Stimulated activated CD8-positive, alpha-beta memory T cell treated with anti-CD3 and anti-CD28 coated beads, Interleukin-15, amount 100 ng/mL, for 24 hours (primary cell): ENCODE data around the gene TM2D1.

Experiments
- DNase-seq: peaks from one replicate; pipeline ENCODE4 v3.0.0-alpha.2; 2020; ENCODE audit warnings: low read depth

TM2D1 gene

DNA sequence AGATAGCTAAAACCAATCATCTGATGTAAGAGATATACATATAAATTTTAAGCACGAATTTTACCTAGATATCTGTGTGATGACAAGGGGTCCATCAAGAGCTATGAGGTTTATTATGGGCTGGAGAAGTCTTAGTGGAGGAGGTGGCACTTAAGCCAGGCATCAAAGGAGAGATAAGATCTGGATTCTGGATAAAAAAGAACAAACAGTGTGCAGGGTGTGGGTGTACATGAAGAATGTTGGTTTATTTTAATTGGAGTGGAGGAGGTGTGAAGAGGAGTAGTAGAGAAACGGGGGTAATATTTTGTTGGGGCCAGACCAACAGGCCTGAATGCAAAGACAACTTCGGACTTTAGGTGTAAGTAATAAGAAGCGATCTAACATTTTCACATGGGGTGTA, 80.6 kb downstream of the TM2D1 start:
- DNase-seq = no peak

DNA sequence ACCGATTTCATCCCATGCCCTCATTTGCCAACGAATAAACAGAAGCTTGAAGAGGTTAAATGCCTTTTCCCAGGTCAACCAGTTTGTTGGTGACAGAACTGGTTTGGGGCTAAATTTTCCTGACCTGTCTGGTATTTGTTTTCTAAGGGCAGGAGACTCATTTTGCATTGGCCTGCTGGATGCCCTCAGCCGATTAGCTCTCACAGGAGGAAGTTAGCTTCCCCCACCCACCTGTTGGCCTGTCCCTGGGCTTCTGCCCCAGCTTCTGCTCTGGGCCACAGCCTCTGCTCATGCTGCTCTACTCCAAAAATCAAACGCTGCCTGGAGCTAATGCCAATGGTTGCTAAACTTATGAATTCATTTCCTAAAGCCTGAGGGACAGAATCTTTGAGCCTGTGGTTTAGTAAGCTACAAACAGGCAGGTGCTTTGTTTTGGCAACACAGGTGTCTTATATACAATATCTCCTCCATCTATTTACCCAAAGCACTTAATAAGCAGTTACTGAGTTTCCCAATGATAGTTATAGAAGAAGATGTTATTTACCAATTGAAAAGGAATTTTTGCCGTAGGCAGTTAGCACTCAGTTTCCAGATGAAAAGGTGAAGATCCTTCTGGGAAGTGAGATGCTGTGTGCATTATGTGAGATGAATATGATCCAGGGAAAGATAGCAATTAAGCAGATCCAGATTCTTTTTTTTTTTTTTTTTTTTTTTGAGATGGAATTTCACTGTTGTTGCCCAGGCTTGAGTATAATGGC, 82.3 kb downstream of the TM2D1 start:
- DNase-seq = no peak

DNA sequence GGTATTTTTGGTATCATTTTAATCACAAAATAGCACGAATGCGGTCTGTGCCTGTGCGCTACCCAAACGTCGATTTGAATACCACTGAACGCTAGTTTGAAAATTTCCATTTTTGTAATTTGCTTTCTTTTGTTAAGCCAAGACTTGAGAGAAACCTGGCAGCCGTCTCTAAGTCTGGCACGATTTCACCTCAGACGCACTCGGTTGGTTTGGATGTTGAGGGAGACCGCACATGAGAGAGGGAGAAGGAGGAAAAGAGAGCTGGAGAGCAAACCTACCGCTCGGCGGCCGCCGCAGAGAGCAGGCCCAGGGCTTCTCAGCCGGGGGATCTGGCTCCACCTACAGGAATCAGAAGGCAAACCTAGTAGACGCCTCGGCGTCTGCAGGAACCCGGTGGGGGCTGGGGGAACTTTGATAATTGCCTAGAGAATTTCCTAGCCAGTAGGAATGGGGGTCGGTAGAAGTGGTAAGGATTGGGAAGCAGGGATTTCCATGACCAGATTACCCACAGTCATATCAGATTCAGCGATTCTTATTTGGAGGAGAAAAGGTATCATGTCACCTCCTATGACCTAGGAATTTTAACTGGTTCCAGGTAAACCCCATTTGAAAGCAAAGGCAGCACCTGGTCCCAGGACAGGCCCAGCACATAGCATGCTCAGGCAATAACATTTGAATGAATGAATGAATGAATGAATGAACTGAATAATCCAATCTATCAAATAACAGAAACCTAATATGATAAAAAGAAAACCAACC, 83.2 kb downstream of the TM2D1 start:
- DNase-seq = peak; percentile 26

DNA sequence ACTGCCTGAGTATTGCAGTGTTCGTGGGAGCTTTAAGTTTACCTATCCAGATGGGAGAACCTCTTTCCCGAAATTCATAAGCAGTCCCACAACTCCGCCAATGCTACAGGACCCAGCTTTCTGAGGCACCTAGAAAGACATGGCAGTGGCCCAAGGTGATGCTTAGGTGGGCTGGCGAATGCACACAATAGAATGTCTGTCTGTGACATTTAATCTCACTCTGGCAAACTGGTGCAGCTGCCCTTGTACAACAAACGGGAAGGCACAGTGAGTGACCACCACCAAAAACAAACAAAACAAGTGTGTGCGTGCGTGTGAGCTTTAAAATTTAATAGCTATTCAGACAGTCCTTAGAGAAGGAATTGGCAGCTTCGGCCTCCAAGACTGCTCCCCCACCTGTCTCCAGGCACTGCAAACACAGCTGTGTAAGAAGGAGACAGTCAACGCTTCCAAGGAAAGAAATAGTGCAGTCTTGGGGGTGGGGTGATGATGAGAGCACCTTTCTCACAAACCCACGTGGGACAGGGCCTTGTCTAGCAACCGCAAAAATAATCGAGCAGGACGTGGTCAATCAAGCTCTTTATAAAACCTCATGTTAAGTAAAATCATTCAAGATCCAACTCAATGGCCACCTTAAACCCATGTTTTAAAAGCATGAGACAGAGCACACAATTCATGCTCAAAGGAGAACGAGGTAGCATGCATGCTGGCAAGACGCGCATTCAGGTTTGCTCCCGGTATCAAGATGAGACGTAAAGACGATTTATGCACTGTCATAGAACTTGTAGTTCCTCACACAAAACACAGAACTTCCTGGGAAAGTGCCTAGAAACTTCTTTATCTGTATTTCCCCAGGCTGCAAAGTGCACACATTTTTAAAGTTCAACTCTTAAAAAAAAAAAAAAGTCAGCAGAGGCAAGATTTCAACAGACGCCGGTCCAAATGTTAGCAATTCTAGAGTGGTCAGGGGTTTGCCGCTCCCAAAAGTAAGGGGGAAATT, 84.1 kb downstream of the TM2D1 start:
- no peak for DNase-seq

DNA sequence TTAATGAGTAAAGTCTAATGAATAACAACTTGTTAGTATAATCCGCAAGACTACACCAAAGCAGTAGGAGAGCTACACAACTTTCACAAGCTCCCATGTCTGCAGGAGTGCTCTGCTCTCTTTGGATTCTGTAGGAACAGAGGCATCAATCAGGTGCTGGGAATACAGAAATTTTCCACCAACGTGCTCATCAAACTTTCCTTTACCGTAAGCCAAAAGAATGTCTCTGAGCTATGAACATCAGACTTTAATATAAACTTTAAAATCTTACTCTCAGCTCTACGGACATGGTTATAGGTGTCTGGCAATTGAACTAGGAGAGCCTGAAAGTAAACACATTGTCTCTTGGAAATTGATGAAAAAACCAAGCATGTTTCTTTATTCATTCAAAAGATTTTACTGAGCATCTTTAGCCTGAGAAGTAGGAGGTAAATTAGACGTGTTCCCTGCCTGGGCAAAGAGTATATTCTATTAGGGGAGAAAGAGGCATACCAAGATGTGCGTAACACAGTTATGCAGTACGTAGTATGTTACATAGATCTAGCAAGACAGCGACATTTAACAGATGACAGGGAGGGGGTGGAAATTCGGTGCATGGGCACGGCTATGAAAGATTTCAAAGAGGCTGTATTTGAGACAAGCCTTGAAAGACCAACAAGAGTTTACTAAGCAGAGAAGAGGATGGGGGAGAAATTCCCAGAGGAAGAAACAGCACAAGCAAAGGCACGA, 85.2 kb downstream of the TM2D1 start:
- no peak for DNase-seq

DNA sequence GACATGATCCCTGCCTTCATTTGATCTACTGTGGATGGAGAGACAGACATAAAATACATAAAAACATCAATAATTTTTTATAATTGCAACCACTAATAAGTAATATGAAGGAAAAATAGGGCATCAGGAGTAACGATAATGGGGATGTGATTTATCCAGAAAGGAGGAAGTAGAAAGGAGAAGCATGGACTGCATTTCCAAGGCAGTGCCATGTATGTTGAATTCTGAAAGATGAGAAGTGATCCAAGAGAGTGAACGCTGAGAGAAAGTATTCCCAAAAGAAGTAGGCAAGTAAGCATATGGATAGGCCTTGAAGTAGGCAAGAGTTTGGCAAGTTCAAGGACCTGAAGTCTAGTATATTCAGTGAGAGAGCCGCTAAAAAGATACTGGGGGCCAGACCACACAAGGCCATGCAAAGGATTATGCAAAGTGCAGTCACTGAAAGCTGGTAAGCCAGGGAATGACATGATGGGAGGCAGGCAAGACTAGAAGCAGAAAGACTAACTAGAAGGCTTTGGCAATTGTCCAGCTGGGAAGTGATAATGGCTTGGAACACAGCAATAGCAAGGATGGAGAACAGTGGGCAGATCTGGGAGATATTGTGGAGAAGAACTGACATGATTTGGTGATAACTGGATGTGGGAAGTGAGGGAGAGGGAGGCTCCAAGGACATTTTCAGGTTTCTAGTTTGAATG, 85.9 kb downstream of the TM2D1 start:
- DNase-seq = no peak

DNA sequence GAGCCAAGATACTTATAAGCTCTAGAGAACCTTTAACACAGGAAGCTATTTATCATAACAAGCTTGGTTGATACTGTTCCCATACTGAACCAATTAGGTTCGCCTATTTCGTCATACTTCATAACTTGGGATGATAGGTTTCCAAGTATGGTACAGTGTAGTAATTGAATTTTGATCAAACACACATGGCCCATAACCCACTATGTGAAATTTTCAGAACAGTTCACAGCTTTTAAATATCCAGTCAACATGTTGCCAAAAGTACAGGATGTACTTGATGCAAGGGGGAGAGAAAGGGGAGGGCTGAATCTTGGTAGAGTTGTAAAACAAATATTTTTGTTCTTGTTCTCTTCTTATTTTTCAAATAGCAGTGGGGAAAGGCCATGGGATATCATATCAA, 86.6 kb downstream of the TM2D1 start:
- DNase-seq = no peak

DNA sequence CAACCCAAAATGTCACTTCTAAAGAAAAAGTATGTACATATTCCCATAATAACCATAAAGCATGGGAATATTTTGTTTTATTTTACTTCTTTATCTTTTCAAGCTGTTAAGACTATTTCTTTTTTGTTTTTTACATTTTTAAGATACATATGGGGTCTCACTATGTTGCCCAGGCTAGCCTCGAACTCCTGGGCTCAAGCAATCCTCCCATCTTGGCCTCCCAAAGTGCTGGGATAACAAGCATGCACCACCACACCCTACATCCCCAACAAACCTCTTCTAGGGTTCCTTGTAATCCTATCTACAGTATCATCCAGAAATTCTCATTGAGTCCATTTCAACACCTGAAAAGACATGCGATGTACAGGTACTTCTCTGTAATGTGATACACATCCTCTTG, 87.5 kb downstream of the TM2D1 start:
- DNase-seq = no peak

DNA sequence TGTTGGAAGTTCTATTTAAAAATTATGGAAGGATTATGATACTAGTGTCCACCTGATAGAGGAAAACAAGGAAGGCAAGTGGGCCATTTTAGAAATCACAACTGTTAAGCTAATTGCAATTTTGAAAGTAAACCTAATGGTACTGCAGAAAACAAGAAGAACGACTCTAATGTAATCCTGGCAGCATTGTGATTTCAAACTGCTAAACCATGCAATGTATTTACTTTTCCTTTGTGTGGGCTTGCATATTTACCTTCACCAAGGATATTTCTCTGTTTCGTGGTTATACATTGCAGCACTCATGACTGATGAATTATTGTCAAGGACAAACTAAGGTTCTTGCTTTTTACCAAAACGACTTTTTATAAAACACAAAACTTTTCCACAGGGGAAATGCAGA, 88.1 kb downstream of the TM2D1 start:
- no peak for DNase-seq

DNA sequence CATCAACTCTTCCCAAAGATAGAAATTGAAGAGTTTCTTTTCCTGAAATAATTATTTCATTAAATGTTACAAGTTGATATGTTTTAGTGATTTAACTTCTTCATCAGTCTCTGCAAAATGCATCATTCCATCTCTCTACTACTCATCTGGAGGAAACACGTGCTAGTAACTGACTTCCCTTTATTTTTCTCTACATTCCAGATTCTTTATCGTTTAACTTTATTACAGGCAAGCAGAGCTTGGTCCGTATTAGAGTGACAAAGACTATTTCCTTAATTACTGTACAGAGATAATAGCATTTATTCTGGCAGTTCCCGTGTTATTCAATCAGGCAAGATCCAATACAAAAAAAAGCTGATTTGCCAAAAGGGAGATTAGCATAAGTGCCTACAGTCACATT, 88.6 kb downstream of the TM2D1 start:
- no peak for DNase-seq

DNA sequence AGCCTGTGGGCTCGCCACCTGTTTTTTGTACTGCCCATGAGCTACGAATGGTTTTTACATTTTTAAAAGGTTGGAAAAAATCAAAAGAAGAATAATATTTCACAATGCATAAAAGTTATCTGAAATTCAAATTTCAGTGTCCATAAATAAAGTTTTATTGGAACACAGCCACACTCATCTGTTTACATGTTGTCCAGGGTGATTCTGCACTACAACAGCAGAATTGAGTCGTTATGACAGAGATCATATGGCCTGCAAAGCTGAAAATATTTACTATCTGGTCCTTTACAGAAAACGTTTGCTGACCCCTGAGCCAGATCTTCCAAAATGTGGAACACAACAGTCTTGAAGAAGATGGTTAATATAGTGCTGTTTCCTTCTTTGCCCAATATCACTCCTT, 89.4 kb downstream of the TM2D1 start:
- DNase-seq = no peak

DNA sequence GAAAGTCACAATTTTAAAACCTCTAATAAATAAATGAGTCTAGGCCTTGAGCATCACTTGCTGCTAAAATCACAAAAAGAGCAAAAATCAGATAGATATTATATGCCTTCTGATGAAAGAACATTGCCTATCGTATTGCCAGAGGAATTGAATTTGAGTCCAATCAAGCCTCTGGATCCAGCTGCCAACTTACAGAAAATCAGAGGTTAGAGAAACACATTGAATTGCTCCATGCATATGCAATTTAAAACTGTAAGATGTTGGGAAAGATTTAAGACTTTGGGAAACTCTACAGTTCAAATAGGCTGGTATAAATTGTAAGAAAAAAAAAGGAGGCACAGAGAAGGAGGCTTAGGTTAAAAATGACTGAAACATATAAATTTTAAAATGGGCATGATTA, 93.5 kb downstream of the TM2D1 start:
- no peak for DNase-seq
